Panc1 (cell line): Measurements from ENCODE around the gene ERFL. TPM values are rescaled to one million over a fixed set of nuclear protein-coding genes. Genes with fewer than 3 reads are reported as not detected.

ENCODE experiments used
- ATAC-seq: fragments of 200-7000 bp; cut with Tn5 transposase; 2 replicates; pipeline ENCODE4 v1.9.1; 2020; ENCODE audit warnings: mild to moderate bottlenecking, moderate library complexity
- BruUV-seq: library from RNA; stranded (reverse); fragments of 400-500 nt; replicated peaks from 2 replicates; lab custom pipeline; 2021; lab: Mats Ljungman, UMichigan
- CTCF ChIA-PET: fragments of 300-600 bp; sonication (Branson Sonifier 250); formaldehyde crosslinking; loops from one replicate; lab custom pipeline; 2022; ENCODE audit warnings: antibody characterized with exemption; lab: Charles Lee
- POLR2A ChIA-PET: fragments of 300-600 bp; sonication (Branson Sonifier 250); formaldehyde crosslinking; loops from one replicate; lab custom pipeline; 2022; ENCODE audit warnings: antibody characterized with exemption; lab: Charles Lee
- DNase-seq: peaks from one replicate; pipeline ENCODE4 v3.0.0-alpha.2; 2010; ENCODE audit warnings: low read depth, low spot score
- H3K27ac ChIP-seq: 2 replicates; pipeline ENCODE4 v1.5.1; 2011; ENCODE audit warnings: mild to moderate bottlenecking, low read length, inconsistent platforms
- H3K27me3 ChIP-seq: fragments of 200-500 bp; sonication (Bioruptor generic); 2 replicates; pipeline ENCODE4 v1.6.0; 2014; ENCODE audit warnings: low read length, inconsistent platforms; ENCODE audit not compliant: control insufficient read depth, insufficient read depth
- H3K36me3 ChIP-seq: fragments of 200-500 bp; sonication (Bioruptor generic); 2 replicates; pipeline ENCODE4 v1.5.1; 2014; ENCODE audit warnings: inconsistent platforms, mild to moderate bottlenecking, low read length, moderate library complexity; ENCODE audit not compliant: control insufficient read depth, insufficient read depth
- H3K4me1 ChIP-seq: 2 replicates; pipeline ENCODE4 v1.5.1; 2011; ENCODE audit warnings: inconsistent platforms, mild to moderate bottlenecking, low read length, moderate library complexity; ENCODE audit not compliant: control insufficient read depth, insufficient read depth
- H3K4me3 ChIP-seq, 2 experiments: 2 replicates each; pipeline ENCODE4 v1.5.1; 2011 to 2012; ENCODE audit warnings: low read depth in 2 of 2, low read length in 2 of 2, mild to moderate bottlenecking in 2 of 2, inconsistent platforms in 1 of 2, moderate library complexity in 1 of 2
- H3K9me3 ChIP-seq: fragments of 200-500 bp; sonication (Bioruptor generic); 2 replicates; pipeline ENCODE4 v1.5.1; 2014; ENCODE audit warnings: low read depth, mild to moderate bottlenecking, inconsistent platforms, low read length, moderate library complexity; ENCODE audit not compliant: control insufficient read depth, insufficient read depth
- CTCF ChIP-seq: fragments of 450-650 bp; IDR thresholded peaks from 2 replicates; pipeline ENCODE4 v1.5.1; 2017; ENCODE audit warnings: mild to moderate bottlenecking
- POLR2AphosphoS5 ChIP-seq: IDR thresholded peaks from 2 replicates; pipeline ENCODE4 v1.6.1; 2012; ENCODE audit warnings: mild to moderate bottlenecking, low read depth, low read length, moderate library complexity
- REST ChIP-seq, 2 experiments: IDR thresholded peaks; 2 replicates each; pipeline ENCODE4 v1.6.1; 2011 to 2012; ENCODE audit warnings: low read depth in 2 of 2, control low read depth in 1 of 2, low read length in 1 of 2, mild to moderate bottlenecking in 1 of 2, moderate library complexity in 1 of 2; ENCODE audit not compliant: insufficient read depth in 1 of 2
- SIN3A ChIP-seq: IDR thresholded peaks from 2 replicates; pipeline ENCODE4 v1.6.1; 2012; ENCODE audit warnings: low read depth, mild to moderate bottlenecking, low read length, moderate library complexity, borderline replicate concordance; ENCODE audit not compliant: insufficient read depth
- TCF7L2 ChIP-seq: IDR thresholded peaks from 2 replicates; pipeline ENCODE4 v1.6.1; 2011; ENCODE audit warnings: mild to moderate bottlenecking, low read depth, low read length, inconsistent platforms
- in situ Hi-C: cut with HindIII; loops from 2 replicates; pipeline ENCODE4 v1.10.0; 2016; ENCODE audit warnings: low sequenced_read_pairs, low pct_unique_long_range_greater_than_20kb
- intact Hi-C: fragments of 100-400 bp; cut with micrococcal nuclease; formaldehyde crosslinking; loops from one replicate; pipeline ENCODE4 v1.10.0; 2022; ENCODE audit not compliant: unreplicated experiment
- total RNA-seq: library from RNA; stranded (reverse); gene quantifications from one replicate; pipeline ENCODE4 v1.2.1, GENCODE V29; 2021; ENCODE audit not compliant: unreplicated experiment

The ERFL gene
- total RNA-seq, 1 experiment from 2014 or later: 0.18 TPM

- BruUV-seq: no TSS peak
- no peak overlapping the region for H3K27ac ChIP-seq
- DNase-seq: no peak
- H3K4me3 ChIP-seq: no peak overlapping the region
- TF ChIP-seq REST (IDR thresholded peaks at IDR 0.05; ENCODE audit: insufficient read depth in 1 of 2, low read depth in 2 of 2, low read length in 1 of 2) (no peak), TCF7L2 (no peak), CTCF (no peak), SIN3A (no peak), POLR2AphosphoS5 (no peak)
- H3K9me3 ChIP-seq: no peaks in the 10 kb centered on the region
- peaks cover 5% of the 10 kb centered on the region for H3K4me1 ChIP-seq
- no peaks in the 10 kb centered on the region for H3K27me3 ChIP-seq
- ChIA-PET CTCF (no interaction called here), POLR2A (interaction anchor here (0.6 kb wide), 1 partner anchor 20 kb away, joined by 8 read pairs; no protein-coding TSS in a partner anchor)
- in situ Hi-C loops (no loop called here), intact Hi-C loops (loop anchor here (10.0 kb wide), 1 partner anchor 54 kb away; no protein-coding TSS in a partner anchor)
- no peaks in the 10 kb centered on the region; the same call in 1 of the 2 replicates for H3K36me3 ChIP-seq
- ATAC-seq: no peak
Observed at GRCh38 chr19:41880329-41880708, 47.9 kb downstream of the ERFL start.

- intact Hi-C loops: loop anchor here (5.0 to 10.0 kb wide), 2 partner anchors 55 to 78 kb away; partner anchors contain the start of gene RABAC1
- BruUV-seq: no TSS peak
- H3K9me3 ChIP-seq: no peaks in the 10 kb centered on the region
- ChIA-PET POLR2A (interaction anchor here (0.6 kb wide), 1 partner anchor 19 kb away, joined by 8 read pairs; no protein-coding TSS in a partner anchor), CTCF (no interaction called here)
- peaks cover under 1% of the 10 kb centered on the region for H3K4me1 ChIP-seq
- no peak overlapping the region for H3K4me3 ChIP-seq
- DNase-seq: no peak
- H3K27me3 ChIP-seq: no peaks in the 10 kb centered on the region
- no peak overlapping the region for H3K27ac ChIP-seq
- in situ Hi-C loops: no loop called here
- no peaks in the 10 kb centered on the region; the same call in 1 of the 2 replicates for H3K36me3 ChIP-seq
- no peak for ATAC-seq
- TF ChIP-seq TCF7L2 (no peak), POLR2AphosphoS5 (no peak), CTCF (no peak), SIN3A (no peak), REST (IDR thresholded peaks at IDR 0.05; ENCODE audit: insufficient read depth in 1 of 2, low read depth in 2 of 2, low read length in 1 of 2) (no peak)
Observed at GRCh38 chr19:41879670-41880328, 48.5 kb downstream of the ERFL start.
